HG02943 (cell line): ENCODE results near the gene TRAP1.
"Not testable (repeated sequence)": the region's sequence is repeated elsewhere in the genome, so short reads cannot be mapped to it uniquely, and the experiment has no call there.

Source experiments
- ATAC-seq: cut with Tn5 transposase; IDR thresholded peaks from one replicate; pipeline ENCODE4 v1.9.1; 2021; ENCODE audit warnings: mild to moderate bottlenecking, low read depth, moderate library complexity; ENCODE audit not compliant: unreplicated experiment

TRAP1 gene

GRCh38 chr16:3715430-3715829 is 1.9 kb downstream of the TRAP1 start:
- no peak for ATAC-seq

DNA sequence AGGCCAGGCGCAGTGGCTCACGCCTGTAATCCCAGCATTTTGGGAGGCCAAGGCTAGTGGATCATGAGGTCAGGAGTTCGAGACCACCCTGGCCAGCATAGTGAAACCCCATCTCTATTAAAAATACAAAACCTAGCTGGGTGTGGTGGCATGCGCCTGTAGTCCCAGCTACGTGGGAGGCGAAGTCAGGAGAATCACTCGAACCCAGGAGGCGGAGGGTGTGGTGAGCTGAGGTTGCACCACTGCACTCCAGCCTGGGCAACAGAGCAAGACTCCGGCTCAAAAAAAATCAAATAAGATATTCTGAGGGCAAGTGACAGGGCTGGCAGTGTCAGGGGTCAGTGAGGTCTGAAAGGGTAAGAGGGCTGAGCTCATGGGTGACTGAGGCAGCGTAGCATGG is 2.9 kb downstream of the TRAP1 start:
- ATAC-seq, result not testable (repeated sequence)

DNA sequence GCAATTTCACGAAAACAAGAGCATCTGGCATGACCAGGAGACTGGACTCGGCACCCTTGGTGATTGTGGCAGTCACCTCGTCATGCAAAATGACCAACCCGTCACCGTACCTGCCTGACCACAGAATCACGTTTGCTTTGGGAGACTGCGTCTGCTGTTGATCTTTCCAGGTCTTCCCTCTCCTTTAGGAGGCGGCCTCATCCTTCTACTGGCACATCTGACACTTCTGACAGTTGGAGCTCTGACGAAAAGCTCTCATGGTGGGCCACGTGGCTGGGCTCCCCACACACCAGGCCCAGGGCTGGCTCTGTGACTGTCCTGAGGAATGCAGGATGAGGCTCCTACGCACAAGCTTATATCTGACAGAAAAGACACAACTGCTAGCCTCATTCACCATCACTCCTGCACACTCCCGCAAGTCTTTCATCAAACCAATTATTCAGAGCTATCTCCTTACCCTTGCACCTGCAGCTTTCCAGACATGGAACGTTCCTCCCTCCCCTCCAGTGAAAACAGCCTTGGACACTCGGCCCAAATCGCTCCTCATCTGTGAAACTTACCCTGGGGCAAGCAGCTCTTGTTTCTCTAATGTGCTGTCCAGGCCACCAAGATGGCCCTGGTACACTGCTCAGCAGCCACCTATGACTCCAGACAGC is 3.6 kb downstream of the TRAP1 start:
- no peak for ATAC-seq

DNA sequence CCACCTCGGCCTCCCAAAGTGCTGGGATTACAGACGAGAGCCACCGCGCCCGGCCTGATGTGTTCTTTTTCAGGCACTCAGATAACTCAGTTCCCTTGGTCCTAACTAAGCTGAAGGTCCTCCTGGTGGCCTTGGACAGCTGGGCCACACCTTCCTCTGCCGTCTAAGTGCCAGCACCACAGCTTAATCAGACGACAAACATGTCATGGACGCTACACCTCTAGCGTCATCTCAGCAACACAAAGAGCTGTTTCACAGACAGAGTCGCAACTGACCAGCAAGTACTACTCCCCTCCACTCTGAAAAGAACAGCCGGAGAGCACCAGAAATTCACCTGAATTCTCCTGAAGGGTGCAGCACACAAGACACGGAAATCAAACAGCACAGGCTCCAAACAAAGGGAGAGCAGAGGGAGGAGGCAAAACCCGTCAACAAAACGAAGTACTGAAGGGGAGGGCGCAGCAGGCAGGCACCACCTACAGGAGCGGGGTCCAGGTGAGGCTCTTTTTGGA is 4.4 kb downstream of the TRAP1 start:
- no peak for ATAC-seq

DNA sequence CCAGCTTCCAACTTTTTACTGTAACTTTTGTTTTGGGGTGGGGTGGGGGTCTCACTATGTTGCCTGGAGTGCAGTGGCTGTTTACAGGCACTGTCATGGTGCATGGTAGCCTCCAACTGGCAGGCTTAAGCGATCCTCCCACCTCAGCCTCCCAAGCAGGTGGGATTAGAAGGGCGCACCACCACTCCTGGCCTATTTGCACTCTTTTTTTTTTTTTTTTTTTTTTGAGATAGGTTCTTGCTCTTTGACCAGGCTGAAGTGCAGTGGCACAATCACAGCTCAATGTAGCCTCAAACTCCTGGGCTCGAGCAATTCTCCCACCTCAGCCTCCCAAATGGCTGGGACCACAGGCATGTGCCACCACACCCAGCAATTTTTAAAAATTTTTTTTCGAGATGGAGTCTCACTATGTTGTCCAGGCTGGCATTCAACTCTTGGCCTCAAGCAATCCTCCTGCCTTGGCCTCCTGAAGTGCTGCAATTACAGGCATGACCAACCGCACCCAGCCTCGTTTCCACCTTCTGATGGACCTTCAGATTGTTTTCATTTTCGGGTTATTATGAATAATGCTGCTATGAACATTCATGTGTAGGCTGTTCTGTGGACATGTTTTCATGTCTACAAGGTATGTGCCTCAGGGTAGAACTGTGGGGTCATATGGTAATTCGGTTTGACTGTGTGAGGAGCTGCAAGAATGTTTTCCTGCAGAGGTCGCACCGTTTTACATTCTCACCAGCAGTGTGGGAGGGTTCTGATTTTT is 10.9 kb downstream of the TRAP1 start:
- no peak for ATAC-seq

DNA sequence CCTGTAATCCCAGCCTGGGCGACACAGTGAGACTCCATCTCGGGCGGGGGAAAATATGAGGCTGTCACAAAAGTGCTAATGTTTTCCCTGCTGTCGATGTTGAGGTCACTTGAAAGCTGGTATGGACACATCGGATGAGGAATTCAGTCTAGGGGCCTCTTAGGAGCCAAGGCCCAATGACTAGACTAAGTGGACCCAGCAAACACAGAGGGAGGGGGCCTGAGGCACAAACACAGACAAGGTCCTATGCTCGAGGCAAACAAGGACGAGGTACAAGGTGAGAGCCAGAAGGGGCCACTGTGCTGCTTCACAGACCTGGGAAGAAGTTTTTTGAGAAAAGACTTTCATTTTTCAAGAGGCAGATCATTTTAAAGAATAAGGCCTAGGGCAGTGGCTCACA is 15.2 kb downstream of the TRAP1 start:
- no peak for ATAC-seq

DNA sequence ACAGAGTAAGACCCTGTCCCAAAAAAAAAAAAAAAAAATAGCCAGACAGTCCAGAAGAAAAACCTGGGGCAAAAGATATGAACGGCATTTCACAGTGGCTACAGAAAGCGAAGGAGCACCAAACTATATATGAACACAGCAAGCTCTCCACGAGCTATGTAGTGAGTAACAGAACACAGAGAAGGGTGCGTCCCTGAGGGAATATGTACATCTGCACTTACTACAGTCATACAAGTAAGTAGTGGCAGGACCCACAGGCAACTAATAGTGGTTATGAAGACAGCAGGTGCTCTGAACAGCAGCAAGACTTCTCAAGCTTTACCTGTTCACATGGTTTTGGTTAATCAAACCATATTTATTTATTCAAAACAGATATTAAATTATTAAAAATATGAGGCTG is 15.8 kb downstream of the TRAP1 start:
- no peak for ATAC-seq

- no peak for ATAC-seq
These were observed 18.4 kb downstream of the TRAP1 start for GRCh38 chr16:3698941-3699340.

GRCh38 chr16:3696425-3697218 is 20.7 kb downstream of the TRAP1 start:
- no peak for ATAC-seq

GRCh38 chr16:3695610-3696369 is 21.5 kb downstream of the TRAP1 start:
- no peak for ATAC-seq

GRCh38 chr16:3694051-3694450 is 23.3 kb downstream of the TRAP1 start:
- ATAC-seq, result no peak

DNA sequence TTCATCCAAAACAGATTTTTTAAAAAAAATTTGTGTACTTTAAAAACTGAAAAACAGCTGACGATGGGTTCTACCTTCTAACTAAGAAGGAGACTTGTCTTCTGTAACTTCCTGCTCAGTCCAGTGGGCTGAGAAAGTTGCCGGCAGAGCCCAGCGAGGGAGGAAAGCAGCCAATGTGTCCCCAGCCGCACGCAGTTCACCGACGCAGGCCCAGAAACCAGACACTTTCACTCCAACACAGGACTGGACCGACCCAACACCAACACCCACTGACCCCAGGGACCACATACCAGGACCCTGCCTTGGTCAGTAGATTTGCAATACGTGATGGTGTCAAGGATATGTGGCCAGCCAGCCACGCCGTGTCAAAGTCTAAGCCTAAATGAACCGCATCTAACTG is 25.6 kb downstream of the TRAP1 start:
- ATAC-seq, result no peak

GRCh38 chr16:3690980-3691720 is 26.2 kb downstream of the TRAP1 start:
- ATAC-seq, result no peak

- no peak for ATAC-seq
These were observed 26.8 kb downstream of the TRAP1 start for GRCh38 chr16:3690470-3690928.

DNA sequence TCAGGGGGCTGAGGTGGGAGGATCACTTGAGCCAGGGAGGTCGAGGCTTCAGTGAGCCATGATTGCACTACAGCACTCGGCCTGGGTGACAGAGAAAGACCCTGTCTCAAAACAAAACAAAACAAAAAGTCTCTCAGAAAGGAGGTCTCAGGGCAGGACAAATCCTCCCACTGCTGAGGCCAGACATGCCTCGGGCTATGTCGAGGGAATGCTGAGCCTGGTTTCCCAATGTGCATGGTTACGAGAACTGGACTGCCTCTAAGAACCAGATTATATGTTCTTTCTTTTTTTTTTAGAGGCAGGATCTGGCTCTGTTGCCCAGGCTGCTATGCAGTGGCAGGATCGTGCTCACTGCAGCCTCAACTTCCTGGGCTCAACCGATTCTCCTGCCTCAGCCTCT is 27.6 kb downstream of the TRAP1 start:
- ATAC-seq, result no peak

DNA sequence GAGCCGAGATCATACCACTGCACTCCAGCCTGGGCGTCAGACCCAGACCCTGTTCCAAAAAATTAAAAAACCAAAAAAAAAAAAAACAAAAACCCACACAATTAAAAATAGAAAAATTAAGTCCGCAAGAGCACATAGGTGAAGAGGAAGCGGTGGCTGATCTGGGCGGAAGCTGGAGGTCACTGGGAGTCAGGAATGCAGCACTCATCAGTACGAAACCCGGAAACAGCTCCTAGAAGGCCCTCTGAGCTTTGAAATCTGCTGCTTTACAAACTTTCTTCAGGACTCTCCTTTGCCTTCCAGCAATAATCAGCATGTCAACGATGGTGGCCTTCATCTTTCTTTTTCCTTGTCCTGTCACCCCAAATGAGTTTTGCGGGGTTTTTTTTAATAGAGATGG is 29.5 kb downstream of the TRAP1 start:
- ATAC-seq, result no peak

DNA sequence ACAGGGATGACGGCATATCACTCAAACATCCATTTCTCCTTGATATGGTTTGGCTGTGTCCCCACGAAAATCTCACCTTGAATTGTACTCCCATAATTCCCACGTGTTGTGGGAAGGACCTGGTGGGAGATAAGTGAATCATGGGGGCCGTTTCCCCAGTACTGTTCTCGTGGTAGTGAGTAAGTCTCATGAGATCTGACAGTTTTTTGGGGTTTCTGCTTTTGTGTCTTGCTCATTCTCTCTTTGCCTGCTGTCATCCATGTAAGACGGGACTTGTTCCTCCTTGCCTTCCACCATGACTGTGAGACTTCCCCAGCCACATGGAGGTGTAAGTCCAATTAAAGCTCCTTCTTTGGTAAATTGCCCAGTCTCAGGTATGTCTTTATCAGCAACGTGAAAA is 30.3 kb downstream of the TRAP1 start:
- no peak for ATAC-seq

DNA sequence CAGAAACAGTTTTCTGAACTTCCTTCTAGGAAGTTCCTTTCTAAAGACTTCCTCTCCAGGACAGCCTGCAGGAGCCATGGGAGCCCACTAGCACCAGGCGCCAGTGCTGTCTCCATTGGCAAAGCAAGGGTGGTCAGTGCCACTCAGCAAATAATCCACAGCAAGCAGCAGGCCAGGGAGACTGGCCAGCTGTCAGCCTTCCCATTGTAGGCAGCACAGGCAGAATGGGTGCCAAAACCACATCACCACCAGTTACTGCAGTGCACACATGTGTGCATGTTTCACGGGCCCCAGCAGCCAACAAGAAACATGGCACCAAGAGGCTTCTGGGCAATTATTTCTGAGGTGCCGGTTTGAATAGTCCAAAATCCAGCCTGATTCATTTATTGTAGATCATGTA is 36.1 kb downstream of the TRAP1 start:
- ATAC-seq, result no peak

GRCh38 chr16:3677994-3678393 is 39.3 kb downstream of the TRAP1 start:
- ATAC-seq, result no peak

DNA sequence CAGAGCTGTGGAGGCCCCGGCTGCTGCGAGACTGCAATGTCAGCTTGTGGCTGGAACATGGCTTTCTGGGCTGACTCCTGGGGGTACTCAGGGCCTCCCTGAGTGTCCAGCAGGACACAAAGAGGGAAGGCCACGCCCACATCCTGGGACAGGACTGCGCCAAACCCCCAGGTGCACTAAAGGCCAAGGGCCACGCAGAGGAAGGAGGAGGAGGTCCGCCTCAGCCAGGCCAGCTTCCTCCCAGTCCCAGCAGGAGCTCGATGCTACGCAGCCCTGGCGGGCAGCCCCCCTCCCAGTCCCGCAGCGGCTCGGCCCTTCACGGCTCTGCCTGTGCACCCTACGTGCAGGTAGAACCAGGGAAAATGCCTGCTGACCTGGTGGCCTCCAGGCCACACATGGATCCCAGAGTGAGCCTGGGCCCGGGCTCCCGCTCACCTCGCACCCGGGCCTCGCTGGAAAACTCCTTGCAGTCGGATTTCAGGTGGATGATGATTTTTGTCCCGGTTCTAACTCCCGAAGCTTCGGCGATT is 41.7 kb downstream of the TRAP1 start:
- ATAC-seq, result no peak
